ENCODE results near the gene SEBOX. TPM values are rescaled to one million over a fixed set of nuclear protein-coding genes. Genes with fewer than 3 reads are reported as not detected.

Gene SEBOX
- polyA plus RNA-seq, 10 donors: not detected

GRCh38 chr17:28394337-28395116, 29.5 kb upstream of the SEBOX start:
- DNase-seq: no peak

GRCh38 chr17:28392491-28392890, 27.5 kb upstream of the SEBOX start:
- DNase-seq: no peak

GRCh38 chr17:28391401-28391800, 26.4 kb upstream of the SEBOX start:
- no peak for DNase-seq

GRCh38 chr17:28390984-28391383, 26.0 kb upstream of the SEBOX start:
- DNase-seq: no peak

- no peak for DNase-seq
Measured at GRCh38 chr17:28390563-28390962, 25.6 kb upstream of the SEBOX start.

- DNase-seq: no peak
Measured at GRCh38 chr17:28390141-28390540, 25.1 kb upstream of the SEBOX start.

GRCh38 chr17:28388106-28388505, 23.1 kb upstream of the SEBOX start:
- no peak for DNase-seq

- no peak for DNase-seq
Measured at GRCh38 chr17:28386391-28386790, 21.4 kb upstream of the SEBOX start.

GRCh38 chr17:28385406-28385805, 20.4 kb upstream of the SEBOX start:
- no peak for DNase-seq

- no peak for DNase-seq
Measured at GRCh38 chr17:28385037-28385400, 20.0 kb upstream of the SEBOX start.

- peak in 1 of 3 donors; percentile 21 for DNase-seq
Measured at GRCh38 chr17:28384281-28385036, 19.5 kb upstream of the SEBOX start.

GRCh38 chr17:28381141-28381825, 16.3 kb upstream of the SEBOX start:
- peak in 1 of 3 donors; percentile 38 for DNase-seq

- no peak for DNase-seq
Measured at GRCh38 chr17:28379814-28380801, 15.1 kb upstream of the SEBOX start.

GRCh38 chr17:28372945-28373274, 7.9 kb upstream of the SEBOX start:
- no peak for DNase-seq

GRCh38 chr17:28372203-28372944, 7.4 kb upstream of the SEBOX start:
- DNase-seq: peak in 2 of 3 donors; percentile 22 to 66

- DNase-seq: peak; percentile 71 to 90 (median 80)
Measured at GRCh38 chr17:28371245-28372202, 6.5 kb upstream of the SEBOX start, which contains the start of gene SARM1. Gene SARM1, plus strand, starts transcription at chr17:28371694. Its CDS starts 339 bp downstream, at chr17:28372033.

- DNase-seq: no peak
Measured at GRCh38 chr17:28370744-28371103, 5.7 kb upstream of the SEBOX start.

- DNase-seq: no peak
Measured at GRCh38 chr17:28370035-28370743, 5.2 kb upstream of the SEBOX start, which contains the start of gene VTN. Gene VTN, minus strand, starts transcription at chr17:28370307. Its CDS starts 104 bp downstream, at chr17:28370203.

GRCh38 chr17:28369684-28370034, 4.7 kb upstream of the SEBOX start:
- DNase-seq: no peak
